ENCODE results near the gene SGMS1.
A peak's percentile ranks its signal among the peaks of the same experiment; 100 is the strongest.

SGMS1 gene

GRCh38 chr10:50636618-50637579 lies 13.1 kb upstream of the SGMS1 start:
- DNase-seq (ENCODE audit: low spot score) = no peak

DNA sequence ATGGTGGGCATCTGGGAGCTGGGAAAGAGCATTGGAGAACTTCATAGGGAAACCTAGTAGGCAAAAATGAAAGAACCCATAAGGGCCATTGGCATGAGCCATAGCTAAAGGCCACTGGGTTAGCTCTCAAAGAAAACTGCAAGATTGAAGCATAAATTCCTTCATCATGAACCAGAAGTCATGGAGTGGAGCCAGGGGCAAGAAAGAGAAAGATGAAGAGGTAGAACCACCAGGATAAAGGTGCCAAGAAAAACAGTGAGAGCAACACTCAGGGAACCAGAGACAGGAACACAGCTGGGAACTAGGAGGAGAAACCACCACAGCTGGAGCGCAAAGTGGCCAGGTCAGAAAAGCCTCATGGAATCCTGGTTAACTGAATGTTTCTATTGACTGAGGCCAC lies 11.5 kb upstream of the SGMS1 start:
- DNase-seq (ENCODE audit: low spot score) = no peak

DNA sequence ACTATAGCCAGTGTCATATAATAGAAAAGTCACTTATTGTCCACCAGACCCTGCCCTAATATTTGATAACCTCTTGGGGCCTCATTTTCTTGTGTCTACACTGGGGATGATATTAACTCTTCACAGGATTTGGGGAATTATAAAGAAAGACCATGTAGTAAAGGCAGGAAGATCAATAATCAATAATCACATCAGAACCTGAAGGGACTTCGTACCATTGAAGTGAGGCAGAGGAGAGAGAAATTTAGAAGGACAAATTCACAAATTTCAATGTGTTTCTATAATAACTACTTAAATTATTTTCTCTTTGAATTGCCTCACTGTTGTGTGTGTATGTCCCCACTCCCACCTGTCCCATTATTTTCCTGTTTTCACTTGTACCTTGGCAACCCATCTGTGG lies 10.7 kb upstream of the SGMS1 start:
- no peak for DNase-seq (ENCODE audit: low spot score)

- no peak for DNase-seq (ENCODE audit: low spot score)
These were observed 7.3 kb upstream of the SGMS1 start for GRCh38 chr10:50631052-50631451.

GRCh38 chr10:50629495-50630122 lies 5.9 kb upstream of the SGMS1 start:
- DNase-seq (ENCODE audit: low spot score) = no peak

GRCh38 chr10:50627896-50628295 lies 4.1 kb upstream of the SGMS1 start:
- no peak for DNase-seq (ENCODE audit: low spot score)

DNA sequence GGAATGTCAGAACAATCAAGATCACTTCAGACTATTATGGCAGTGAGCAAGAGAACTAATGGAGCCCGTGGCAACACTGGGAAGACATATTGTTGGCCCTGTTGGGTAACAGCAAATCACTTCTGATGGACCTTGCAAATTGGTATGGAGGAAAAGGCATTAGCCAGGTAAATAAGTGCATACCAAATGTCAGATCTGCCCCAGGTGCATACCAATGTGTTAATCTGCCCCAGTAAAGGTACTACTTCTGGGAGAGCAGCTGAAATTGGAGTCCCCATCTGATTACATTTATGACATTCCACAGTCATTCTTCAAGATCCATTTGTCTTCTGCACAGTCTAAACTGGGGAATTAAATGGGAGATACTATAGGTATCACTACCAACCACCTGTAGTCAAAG lies 3.7 kb upstream of the SGMS1 start:
- DNase-seq (ENCODE audit: low spot score) = no peak

DNA sequence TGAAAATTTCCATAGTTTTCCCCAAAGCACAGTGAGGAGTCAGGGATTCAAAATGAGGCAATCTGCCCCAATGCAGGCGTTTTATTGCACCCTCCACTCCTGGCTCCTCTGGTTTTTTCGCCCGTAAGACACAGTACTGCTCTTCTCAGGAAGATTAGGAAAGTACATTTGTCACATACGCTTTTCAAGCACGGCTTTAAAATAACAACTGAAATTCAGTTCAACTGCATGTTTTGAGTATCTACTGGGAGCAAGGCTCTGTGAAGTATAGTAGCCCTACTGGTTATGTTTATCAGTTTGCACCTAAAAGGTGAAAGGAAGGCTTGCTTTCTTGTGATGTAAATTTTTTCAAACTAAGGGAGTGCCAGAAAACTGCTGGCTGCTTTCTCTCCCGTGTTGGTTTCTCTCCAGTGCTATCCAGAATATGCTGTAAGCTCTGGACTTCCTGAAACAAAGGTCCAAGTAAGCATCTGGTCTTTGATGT lies 1.9 kb upstream of the SGMS1 start:
- no peak for DNase-seq (ENCODE audit: low spot score)

DNA sequence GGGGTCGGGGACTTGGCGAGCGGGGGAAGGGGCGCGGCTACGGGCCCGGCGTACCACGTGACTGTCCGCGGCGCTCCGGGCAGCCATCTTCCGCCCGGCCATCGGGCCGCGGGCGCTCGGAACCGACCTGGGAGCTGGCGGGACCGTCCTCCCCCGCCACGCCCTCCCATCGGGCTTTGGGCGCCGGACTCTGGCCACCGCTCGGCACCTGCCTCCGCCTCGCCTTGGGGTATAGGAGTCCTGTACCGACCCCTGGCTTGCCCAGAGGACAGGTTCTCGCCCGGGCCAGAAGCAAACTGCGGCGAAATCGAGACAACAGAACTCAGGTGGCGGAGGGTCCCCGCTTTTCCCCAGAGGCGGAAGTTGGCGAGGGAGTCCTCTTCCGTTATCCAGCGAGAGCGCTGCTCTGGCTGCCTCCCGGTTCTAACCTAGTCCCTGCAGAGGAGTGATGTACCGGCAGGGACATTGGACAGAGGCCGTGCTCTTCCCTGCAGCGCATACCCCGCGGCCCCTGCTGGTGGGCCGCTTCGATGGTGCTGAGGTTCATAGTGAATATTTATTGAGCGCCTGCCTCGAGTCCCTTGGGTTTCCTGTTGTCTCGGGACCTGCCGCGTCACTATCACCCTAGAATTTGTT lies 1.2 kb upstream of the SGMS1 start:
- DNase-seq (ENCODE audit: low spot score) = peak; percentile 84

DNA sequence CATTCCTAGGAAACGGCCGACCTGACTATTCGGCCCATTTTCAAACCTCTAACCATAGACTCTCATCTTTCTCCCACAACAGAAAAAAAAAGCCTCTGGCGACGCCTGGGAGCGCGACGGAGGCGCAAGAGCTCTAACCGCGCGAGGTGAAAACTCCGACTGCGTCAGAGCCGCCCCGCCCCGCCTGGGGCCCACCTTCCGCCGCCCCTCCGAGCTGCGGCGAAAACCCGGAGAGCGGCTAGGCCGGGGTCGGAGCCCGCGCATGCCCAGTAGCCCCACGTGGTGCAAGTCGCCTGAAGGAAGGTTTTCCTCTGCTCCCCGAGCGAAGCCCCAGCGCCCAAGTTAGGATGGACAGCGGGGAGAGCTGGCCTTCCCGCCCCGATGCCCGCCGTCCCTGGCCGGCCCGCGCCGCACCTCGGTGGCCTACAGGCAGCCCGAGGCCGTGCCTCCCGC lies 683 bp upstream of the SGMS1 start:
- DNase-seq (ENCODE audit: low spot score) = peak; percentile 95

DNA sequence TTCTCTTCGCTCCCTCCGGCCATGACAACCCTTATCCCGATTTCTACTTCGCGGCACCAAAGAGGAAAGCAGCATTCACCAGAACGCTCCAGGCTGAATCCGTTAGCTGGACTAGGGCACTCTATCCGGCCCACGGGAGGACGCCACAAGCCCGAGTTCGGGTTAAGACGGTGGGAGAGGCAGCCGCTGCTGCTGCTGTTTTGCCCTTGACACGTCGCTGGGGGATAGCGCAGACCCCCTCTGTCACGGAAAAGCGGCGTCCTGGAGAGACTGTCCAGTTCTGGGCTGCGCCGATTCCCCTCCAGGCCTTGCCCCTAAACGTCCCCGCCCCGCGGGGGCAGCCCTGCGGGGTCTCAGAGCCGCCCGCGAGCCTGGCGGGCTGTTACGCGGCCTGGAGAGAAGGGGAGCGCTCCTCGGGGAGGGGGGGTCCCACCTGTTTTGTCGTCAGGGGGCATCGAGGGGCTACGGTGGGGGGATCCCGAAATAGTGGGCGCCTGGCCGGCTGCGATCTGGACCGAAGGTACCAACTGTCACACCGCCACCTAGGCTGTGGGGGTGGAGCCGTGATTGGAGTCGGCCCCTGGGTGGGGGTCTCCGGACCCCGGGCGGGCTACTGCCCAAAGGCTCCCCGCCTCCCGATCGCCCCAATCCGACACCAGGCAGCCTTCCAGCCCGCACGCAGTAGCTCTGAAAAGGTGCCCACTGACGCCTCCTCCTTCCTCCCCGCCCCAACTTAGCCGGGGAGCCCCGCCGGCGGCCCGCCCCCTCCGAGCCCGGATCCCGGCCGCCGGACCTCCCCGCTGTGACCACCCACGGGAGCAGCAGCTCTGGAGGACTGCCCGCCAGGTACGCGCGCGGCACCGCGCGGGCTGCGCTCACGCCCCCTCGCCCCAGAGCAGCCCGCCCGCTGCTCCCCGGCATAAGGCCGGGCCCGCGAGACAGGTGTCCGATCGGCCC lies 772 bp downstream of the SGMS1 start:
- peak; percentile 26 for DNase-seq (ENCODE audit: low spot score)

DNA sequence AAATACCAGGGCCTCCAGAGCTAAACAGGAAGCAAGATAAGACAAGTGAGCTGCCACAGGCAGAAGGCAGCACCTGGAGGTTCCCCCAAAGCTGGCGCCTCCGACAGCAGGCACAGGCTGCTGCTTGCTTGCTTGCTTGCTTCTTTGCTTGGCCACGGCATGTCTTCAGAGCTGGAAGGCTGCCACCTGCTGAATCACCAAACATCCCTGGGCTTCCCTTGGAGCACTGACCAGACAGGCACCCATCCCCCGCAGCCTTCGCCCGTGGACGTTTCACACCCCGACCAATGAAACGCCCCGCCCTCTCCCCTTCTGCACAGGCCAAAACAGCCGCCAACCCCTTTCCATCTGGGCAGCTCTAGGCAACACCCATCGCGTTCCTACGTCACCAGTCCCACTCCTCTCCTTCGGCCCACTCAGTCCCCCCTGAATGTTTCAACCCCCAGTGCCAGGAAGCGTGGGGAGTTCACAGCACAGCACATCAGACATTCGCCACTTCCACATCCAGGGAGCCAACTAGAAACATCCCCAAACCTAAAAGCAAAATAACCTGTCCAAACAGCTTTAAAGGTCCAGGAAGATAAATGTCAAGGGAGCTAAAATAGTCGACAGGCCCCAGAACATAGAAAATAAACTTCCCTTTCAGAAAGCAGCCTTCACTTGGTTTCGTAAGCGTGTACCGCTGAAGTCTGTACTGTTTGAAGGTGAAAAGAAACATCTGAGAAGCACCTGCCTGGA lies 1.6 kb downstream of the SGMS1 start:
- peak; percentile 88 for DNase-seq (ENCODE audit: low spot score)

- no peak for DNase-seq (ENCODE audit: low spot score)
These were observed 2.9 kb downstream of the SGMS1 start for GRCh38 chr10:50620899-50621298.

GRCh38 chr10:50619882-50620281 lies 3.9 kb downstream of the SGMS1 start:
- DNase-seq (ENCODE audit: low spot score) = no peak

DNA sequence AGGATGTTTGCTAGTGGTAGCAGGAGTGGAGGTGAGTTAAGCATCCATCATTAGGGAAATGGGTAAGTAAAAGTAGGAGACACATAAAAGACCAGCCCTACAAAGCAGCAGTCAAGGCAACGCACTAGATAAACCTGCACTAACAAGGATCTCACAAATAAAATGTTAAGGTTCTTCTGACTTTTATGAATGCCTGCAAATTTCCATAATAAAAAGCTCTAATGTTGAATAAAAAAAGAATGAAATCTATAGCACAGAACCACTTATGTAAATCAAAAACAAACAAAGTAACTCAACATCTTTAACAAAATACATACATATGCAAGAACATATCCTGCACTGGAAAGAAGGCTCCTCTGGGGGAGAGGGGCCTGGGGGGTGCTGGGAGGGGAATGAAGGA lies 4.6 kb downstream of the SGMS1 start:
- no peak for DNase-seq (ENCODE audit: low spot score)

- DNase-seq (ENCODE audit: low spot score) = no peak
These were observed 5.1 kb downstream of the SGMS1 start for GRCh38 chr10:50618624-50619023.

DNA sequence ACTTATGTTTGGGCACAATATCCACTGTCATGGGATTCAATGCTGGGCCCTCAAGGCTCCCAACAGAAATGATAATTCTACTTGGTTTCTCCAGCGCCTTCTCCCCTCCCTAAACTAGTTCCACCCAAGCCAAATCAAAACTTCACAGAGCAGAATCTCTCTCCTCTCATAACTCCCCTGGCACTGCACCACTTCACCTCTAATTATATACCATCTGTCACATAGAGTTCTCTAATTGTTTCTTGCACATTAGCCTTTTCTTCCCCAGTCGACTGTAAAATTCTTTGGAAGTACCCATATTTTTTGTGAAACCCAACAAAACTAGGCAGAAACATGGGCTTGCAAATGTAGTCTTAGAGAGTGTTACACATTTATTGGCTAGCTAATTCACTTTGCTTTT lies 8.1 kb downstream of the SGMS1 start:
- DNase-seq (ENCODE audit: low spot score) = no peak

GRCh38 chr10:50614444-50615137 lies 9.2 kb downstream of the SGMS1 start:
- peak; percentile 20 for DNase-seq (ENCODE audit: low spot score)

- DNase-seq (ENCODE audit: low spot score) = no peak
These were observed 9.9 kb downstream of the SGMS1 start for GRCh38 chr10:50613726-50614443.

DNA sequence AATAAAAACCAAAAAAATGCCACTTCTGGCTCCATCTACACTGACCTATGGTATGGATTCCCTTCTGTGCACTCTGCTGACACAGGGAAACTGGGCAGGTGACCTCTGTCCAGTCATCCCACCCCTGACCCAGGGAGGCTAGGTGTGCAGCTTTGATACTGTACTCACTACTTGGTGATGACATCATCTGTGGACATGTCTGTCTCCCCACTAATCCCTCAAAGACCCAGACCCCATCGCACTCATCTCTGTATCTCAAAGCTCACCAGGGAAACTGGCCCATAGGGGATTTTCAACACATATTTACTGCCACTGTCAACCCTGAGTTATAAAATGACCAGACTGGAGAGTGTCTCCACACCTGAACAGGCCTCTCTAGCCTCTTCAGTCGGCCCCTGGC lies 10.6 kb downstream of the SGMS1 start:
- DNase-seq (ENCODE audit: low spot score) = no peak
